SK-N-MC (cell line): ENCODE measurements around the gene CTNNA2.

Experiments used
- DNase-seq: peaks from one replicate; pipeline ENCODE4 v3.0.0-alpha.2; 2011; ENCODE audit warnings: low read depth, low spot score
- H3K27ac ChIP-seq: fragments of 200-600 bp; sonication (generic); 2 replicates; pipeline ENCODE4 v1.5.1; 2016; ENCODE audit warnings: mixed run types
- H3K36me3 ChIP-seq: fragments of 200-600 bp; sonication (generic); 2 replicates; pipeline ENCODE4 v1.6.1; 2017; ENCODE audit warnings: antibody characterized with exemption, low read length, mixed read lengths; ENCODE audit not compliant: insufficient read depth
- H3K4me3 ChIP-seq: fragments of 200-600 bp; sonication (generic); 2 replicates; pipeline ENCODE4 v1.5.1; 2016
- H3K9ac ChIP-seq: fragments of 200-600 bp; sonication (generic); 2 replicates; pipeline ENCODE4 v1.8.0; 2017; ENCODE audit warnings: mixed run types, mixed read lengths; ENCODE audit not compliant: insufficient read length
- H3K9me3 ChIP-seq: fragments of 200-600 bp; sonication (generic); 2 replicates; pipeline ENCODE4 v1.6.1; 2017; ENCODE audit warnings: low read depth, mild to moderate bottlenecking, antibody characterized with exemption, low read length, moderate library complexity, mixed read lengths
- EZH2 ChIP-seq: fragments of 200-600 bp; sonication (generic); IDR thresholded peaks from one replicate; pipeline ENCODE4 v1.6.1; 2017; ENCODE audit warnings: antibody characterized with exemption
- FOXP2 ChIP-seq: optimal IDR thresholded peaks from 2 replicates; pipeline ENCODE3; 2011; ENCODE audit warnings: mild to moderate bottlenecking, moderate library complexity; ENCODE audit not compliant: insufficient read depth; ENCODE audit errors: extremely low read length, control extremely low read depth
- POLR2AphosphoS5 ChIP-seq: IDR thresholded peaks from 2 replicates; pipeline ENCODE4 v1.6.1; 2012; ENCODE audit warnings: mild to moderate bottlenecking, low read depth, low read length, borderline replicate concordance

CTNNA2 gene

GRCh38 chr2:79993144-79993543 is 480.3 kb downstream of the CTNNA2 start:
- peak; percentile 83 for DNase-seq
- Histone ChIP-seq H3K36me3 (no peaks in the 10 kb centered on the region), H3K27ac (no peak overlapping the region), H3K4me3 (no peak overlapping the region; the same call in 1 of the 2 replicates), H3K9me3 (no peaks in the 10 kb centered on the region), H3K9ac (no peak overlapping the region)
- TF ChIP-seq FOXP2, result peak; percentile 13
- TF ChIP-seq EZH2, result no peak
- TF ChIP-seq POLR2AphosphoS5, result peak; percentile 35; the same call in 1 of the 2 replicates

GRCh38 chr2:79994161-79994560 is 481.3 kb downstream of the CTNNA2 start:
- Histone ChIP-seq H3K27ac (no peak overlapping the region), H3K9me3 (no peaks in the 10 kb centered on the region), H3K36me3 (no peaks in the 10 kb centered on the region), H3K9ac (no peak overlapping the region), H3K4me3 (no peak overlapping the region)
- DNase-seq, result no peak
- TF ChIP-seq EZH2 (no peak), FOXP2 (no peak), POLR2AphosphoS5 (no peak)

DNA sequence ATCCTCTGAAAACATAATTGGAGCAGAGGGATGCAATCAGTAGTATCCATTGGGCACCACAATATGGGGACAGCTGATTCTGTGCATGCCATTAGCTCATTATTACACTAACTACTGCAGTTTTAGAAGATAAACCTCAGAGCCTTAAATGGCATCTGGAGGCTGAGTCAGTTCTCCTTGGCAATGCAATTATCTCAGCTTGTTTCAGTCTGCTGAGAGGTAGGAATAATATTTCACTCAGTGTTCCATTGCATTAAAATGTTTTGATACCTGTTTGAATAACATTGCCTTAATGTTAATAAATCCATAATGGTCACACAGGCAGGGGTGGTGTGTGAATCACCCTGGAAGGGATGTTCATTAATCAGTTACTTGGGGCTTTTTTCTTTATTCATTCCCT is 482.1 kb downstream of the CTNNA2 start:
- DNase-seq, result no peak

DNA sequence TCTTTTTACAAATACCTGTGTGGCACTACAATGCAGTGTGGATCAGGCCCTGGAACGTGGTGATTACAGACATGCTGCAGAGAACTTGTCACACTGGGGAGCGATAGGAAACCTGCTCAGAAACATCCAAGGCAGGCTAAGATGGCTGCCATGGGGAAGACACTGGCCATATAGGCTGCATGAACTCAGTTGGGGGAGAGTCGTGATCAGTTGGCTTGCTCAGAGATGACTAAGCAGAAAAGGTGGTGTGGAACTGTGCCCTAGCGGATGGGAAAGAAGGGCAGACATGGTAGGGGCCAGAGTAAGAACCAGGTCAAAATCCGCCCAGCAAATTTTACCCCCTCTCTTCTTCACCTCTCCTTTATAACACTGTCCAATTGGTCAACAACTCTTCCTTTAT is 483.9 kb downstream of the CTNNA2 start:
- Histone ChIP-seq H3K9me3 (no peaks in the 10 kb centered on the region), H3K4me3 (no peak overlapping the region), H3K36me3 (no peaks in the 10 kb centered on the region), H3K9ac (no peak overlapping the region), H3K27ac (no peak overlapping the region)
- no peak for TF ChIP-seq EZH2
- TF ChIP-seq FOXP2, result no peak
- TF ChIP-seq POLR2AphosphoS5, result no peak
- DNase-seq, result no peak

More for the DNA sequence above, 482.1 kb downstream of the CTNNA2 start:
- H3K4me3 ChIP-seq, result no peak overlapping the region
- TF ChIP-seq FOXP2, result no peak
- no peak for TF ChIP-seq POLR2AphosphoS5
- H3K27ac ChIP-seq, result no peak overlapping the region
- H3K9ac ChIP-seq, result no peak overlapping the region
- H3K36me3 ChIP-seq, result no peaks in the 10 kb centered on the region
- H3K9me3 ChIP-seq, result no peaks in the 10 kb centered on the region

GRCh38 chr2:80001701-80002101 is 488.9 kb downstream of the CTNNA2 start:
- no peak for DNase-seq
- no peak overlapping the region for H3K27ac ChIP-seq
- H3K9me3 ChIP-seq, result no peaks in the 10 kb centered on the region
- no peaks in the 10 kb centered on the region for H3K36me3 ChIP-seq
- H3K9ac ChIP-seq, result no peak overlapping the region
- H3K4me3 ChIP-seq, result no peak overlapping the region
- no peak for TF ChIP-seq POLR2AphosphoS5
- TF ChIP-seq EZH2, result no peak
- TF ChIP-seq FOXP2, result no peak

GRCh38 chr2:80002112-80002511 is 489.3 kb downstream of the CTNNA2 start:
- Histone ChIP-seq H3K36me3 (no peaks in the 10 kb centered on the region), H3K9ac (no peak overlapping the region), H3K27ac (no peak overlapping the region), H3K4me3 (no peak overlapping the region), H3K9me3 (no peaks in the 10 kb centered on the region)
- TF ChIP-seq POLR2AphosphoS5 (no peak), FOXP2 (no peak), EZH2 (no peak)
- no peak for DNase-seq

DNA sequence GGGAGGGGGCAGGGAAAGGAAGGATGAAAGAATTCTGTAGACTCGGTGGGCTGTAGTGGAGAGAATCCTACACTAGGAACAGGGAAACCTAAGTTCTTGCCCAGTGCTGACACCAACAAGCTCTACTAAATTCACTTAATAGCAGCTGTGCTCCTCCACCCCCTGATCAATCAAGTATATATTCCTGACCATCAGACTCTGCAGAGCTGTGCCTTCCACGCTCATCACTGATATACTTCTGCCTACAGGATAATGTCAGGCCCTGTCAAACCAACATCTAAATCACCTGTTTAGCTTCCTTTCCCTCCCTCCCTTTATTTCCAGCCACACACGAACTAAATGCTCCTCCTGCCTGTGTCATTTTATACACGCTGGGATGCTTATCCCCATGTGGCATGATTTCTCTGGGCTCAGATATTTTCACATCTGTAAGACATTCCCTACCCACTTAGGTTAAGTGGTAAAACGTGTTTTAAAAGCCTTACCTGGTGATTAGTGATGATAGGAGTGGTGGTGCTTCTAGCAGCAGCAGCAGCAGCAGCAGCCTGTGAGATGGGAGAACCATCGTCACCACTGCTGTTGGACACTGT is 489.8 kb downstream of the CTNNA2 start:
- H3K9ac ChIP-seq, result no peak overlapping the region
- no peaks in the 10 kb centered on the region for H3K36me3 ChIP-seq
- DNase-seq, result no peak
- no peak overlapping the region for H3K27ac ChIP-seq
- TF ChIP-seq FOXP2 (no peak), POLR2AphosphoS5 (no peak), EZH2 (no peak)
- H3K9me3 ChIP-seq, result no peaks in the 10 kb centered on the region
- H3K4me3 ChIP-seq, result no peak overlapping the region

- no peak overlapping the region for H3K27ac ChIP-seq
- peak; percentile 50 for DNase-seq
- TF ChIP-seq EZH2 (no peak), FOXP2 (no peak), POLR2AphosphoS5 (no peak)
- H3K36me3 ChIP-seq, result no peaks in the 10 kb centered on the region
- no peaks in the 10 kb centered on the region for H3K9me3 ChIP-seq
- H3K4me3 ChIP-seq, result peak overlapping the region; percentile 46
- H3K9ac ChIP-seq, result no peak overlapping the region
These were observed 495.1 kb downstream of the CTNNA2 start for GRCh38 chr2:80007777-80008503.
